Measurements from ENCODE around the gene NR3C2.

Gene NR3C2

DNA sequence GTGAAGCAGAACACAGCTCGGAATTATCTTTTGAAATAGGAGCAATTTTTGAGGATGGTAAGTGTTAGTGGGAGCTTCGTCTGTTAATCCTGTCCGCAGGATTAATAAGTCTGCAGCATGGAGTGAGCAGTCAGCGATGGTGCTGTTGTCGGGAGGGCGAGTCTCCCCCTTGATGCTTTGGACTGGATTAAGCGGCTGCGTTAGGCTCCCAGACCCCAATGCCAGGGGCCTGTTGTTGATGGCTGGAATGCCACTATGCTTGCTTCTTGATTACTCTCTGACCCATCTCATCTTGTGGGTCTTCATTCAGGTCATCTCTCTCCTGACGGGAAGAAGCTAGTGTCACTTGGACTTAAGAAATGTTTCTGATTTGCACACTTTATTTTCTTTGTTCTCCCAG, 377.8 kb downstream of the NR3C2 start:
- no peaks in the 10 kb centered on the region for H3K79me2 ChIP-seq (ENCODE audit: insufficient read depth, low read length)

DNA sequence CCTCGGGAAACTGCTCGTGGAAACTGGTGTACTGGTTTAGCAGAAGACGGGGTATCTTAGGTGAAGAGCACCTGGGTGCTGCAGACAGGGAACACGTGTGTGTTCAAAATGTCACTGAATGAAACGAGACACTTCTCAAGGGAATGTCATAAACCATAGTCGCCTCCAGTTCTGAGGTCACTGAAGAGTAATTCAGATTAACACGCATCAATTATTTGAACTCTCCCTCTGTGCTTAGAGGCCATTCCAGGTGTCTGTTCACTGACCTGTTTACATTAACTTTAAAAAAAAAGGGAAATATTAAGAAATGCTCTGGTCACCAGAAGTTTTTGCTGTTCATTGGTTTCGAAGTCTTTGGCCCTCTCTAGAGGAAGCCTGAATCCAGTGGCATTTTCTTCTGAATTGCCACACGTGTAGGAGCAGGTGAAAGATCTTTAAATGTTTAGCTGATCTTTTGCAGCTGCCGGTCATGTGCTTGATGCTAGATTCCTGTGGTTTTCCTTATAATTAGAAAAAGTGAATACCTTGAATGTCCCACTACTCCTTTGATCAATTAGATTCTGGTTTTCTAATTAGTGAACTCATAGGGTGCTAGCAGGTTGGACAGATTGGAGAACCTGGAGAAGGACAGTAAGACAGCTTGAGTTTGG, 379.8 kb downstream of the NR3C2 start:
- ATAC-seq (ENCODE audit: insufficient read depth, low read depth) (no peak), DNase-seq (no peak)
- no peaks in the 10 kb centered on the region for H3K9me3 ChIP-seq (ENCODE audit: insufficient read depth, low read length, severe bottlenecking)
- H3K79me2 ChIP-seq (ENCODE audit: insufficient read depth, low read length) = no peaks in the 10 kb centered on the region
- no peak overlapping the region for H3K4me3 ChIP-seq (ENCODE audit: low read depth in 1 of 2, low read length in 2 of 2)
- H3K27me3 ChIP-seq (ENCODE audit: insufficient read depth, low read length, poor library complexity) = no peaks in the 10 kb centered on the region
- H3K36me3 ChIP-seq (ENCODE audit: insufficient read depth, low read length) = no peaks in the 10 kb centered on the region
- no peak overlapping the region for H3K4me2 ChIP-seq (ENCODE audit: insufficient read depth, low read length)
- no peak overlapping the region for H3K9ac ChIP-seq (ENCODE audit: low read depth, low read length)
- H2AFZ ChIP-seq (ENCODE audit: low read depth, low read length) = no peak overlapping the region
- TF ChIP-seq EZH2 (IDR thresholded peaks at IDR 0.05; ENCODE audit: borderline replicate concordance, low read depth, low read length, severe bottlenecking) = no peak
- no peak overlapping the region for H3K27ac ChIP-seq (ENCODE audit: low read length)
- H4K20me1 ChIP-seq (ENCODE audit: insufficient read depth, low read length) = no peaks in the 10 kb centered on the region
- no peaks in the 10 kb centered on the region for H3K4me1 ChIP-seq (ENCODE audit: insufficient read depth, low read length)

More for the DNA sequence above, 377.8 kb downstream of the NR3C2 start:
- H3K9me3 ChIP-seq (ENCODE audit: insufficient read depth, low read length, severe bottlenecking) = no peaks in the 10 kb centered on the region
- H3K4me2 ChIP-seq (ENCODE audit: insufficient read depth, low read length) = no peak overlapping the region
- ATAC-seq (ENCODE audit: insufficient read depth, low read depth) = no peak
- H3K27ac ChIP-seq (ENCODE audit: low read length) = no peak overlapping the region
- DNase-seq = no peak
- no peak overlapping the region for H3K4me3 ChIP-seq (ENCODE audit: low read depth in 1 of 2, low read length in 2 of 2)
- H3K27me3 ChIP-seq (ENCODE audit: insufficient read depth, low read length, poor library complexity) = no peaks in the 10 kb centered on the region
- H3K9ac ChIP-seq (ENCODE audit: low read depth, low read length) = no peak overlapping the region
- TF ChIP-seq, protein P1, sequence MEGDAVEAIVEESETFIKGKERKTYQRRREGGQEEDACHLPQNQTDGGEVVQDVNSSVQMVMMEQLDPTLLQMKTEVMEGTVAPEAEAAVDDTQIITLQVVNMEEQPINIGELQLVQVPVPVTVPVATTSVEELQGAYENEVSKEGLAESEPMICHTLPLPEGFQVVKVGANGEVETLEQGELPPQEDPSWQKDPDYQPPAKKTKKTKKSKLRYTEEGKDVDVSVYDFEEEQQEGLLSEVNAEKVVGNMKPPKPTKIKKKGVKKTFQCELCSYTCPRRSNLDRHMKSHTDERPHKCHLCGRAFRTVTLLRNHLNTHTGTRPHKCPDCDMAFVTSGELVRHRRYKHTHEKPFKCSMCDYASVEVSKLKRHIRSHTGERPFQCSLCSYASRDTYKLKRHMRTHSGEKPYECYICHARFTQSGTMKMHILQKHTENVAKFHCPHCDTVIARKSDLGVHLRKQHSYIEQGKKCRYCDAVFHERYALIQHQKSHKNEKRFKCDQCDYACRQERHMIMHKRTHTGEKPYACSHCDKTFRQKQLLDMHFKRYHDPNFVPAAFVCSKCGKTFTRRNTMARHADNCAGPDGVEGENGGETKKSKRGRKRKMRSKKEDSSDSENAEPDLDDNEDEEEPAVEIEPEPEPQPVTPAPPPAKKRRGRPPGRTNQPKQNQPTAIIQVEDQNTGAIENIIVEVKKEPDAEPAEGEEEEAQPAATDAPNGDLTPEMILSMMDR (IDR thresholded peaks at IDR 0.05; ENCODE audit: borderline replicate concordance, extremely low read depth, low read length, poor library complexity, severe bottlenecking) = no peak
- TF ChIP-seq EZH2 (IDR thresholded peaks at IDR 0.05; ENCODE audit: borderline replicate concordance, low read depth, low read length, severe bottlenecking) = no peak
- no peak overlapping the region for H2AFZ ChIP-seq (ENCODE audit: low read depth, low read length)
- no peaks in the 10 kb centered on the region for H3K4me1 ChIP-seq (ENCODE audit: insufficient read depth, low read length)
- H3K36me3 ChIP-seq (ENCODE audit: insufficient read depth, low read length) = no peaks in the 10 kb centered on the region
- H4K20me1 ChIP-seq (ENCODE audit: insufficient read depth, low read length) = no peaks in the 10 kb centered on the region

DNA sequence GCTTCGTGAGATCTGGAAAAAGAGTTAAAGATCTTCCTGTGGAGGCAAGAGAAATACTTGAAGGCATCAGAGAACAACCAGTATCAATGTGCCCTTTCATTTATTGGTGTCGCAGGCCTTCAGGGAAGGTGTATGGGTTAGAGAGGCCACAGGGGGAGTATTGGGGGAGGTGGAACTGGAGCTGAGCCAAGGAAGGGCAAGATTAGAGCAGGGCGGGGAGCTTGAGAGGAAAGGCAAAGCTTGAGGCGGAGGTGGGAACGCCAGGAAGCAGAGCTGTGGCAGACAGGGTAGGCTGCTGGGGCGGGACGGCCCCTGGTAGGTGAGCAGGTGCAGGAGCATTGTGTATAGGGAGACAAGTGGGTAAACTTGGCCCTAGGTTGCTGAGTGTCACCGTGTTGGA, 380.4 kb downstream of the NR3C2 start:
- no peaks in the 10 kb centered on the region for H3K4me1 ChIP-seq (ENCODE audit: insufficient read depth, low read length)
- no peaks in the 10 kb centered on the region for H3K9me3 ChIP-seq (ENCODE audit: insufficient read depth, low read length, severe bottlenecking)
- H3K9ac ChIP-seq (ENCODE audit: low read depth, low read length) = no peak overlapping the region
- no peaks in the 10 kb centered on the region for H3K27me3 ChIP-seq (ENCODE audit: insufficient read depth, low read length, poor library complexity)
- TF ChIP-seq EZH2 (IDR thresholded peaks at IDR 0.05; ENCODE audit: borderline replicate concordance, low read depth, low read length, severe bottlenecking) = no peak
- TF ChIP-seq, protein P1 (IDR thresholded peaks at IDR 0.05; ENCODE audit: borderline replicate concordance, extremely low read depth, low read length, poor library complexity, severe bottlenecking) = no peak
- H3K79me2 ChIP-seq (ENCODE audit: insufficient read depth, low read length) = no peaks in the 10 kb centered on the region
- H3K4me2 ChIP-seq (ENCODE audit: insufficient read depth, low read length) = no peak overlapping the region
- no peak for ATAC-seq (ENCODE audit: insufficient read depth, low read depth)
- H3K27ac ChIP-seq (ENCODE audit: low read length) = no peak overlapping the region
- H2AFZ ChIP-seq (ENCODE audit: low read depth, low read length) = no peak overlapping the region
- H3K36me3 ChIP-seq (ENCODE audit: insufficient read depth, low read length) = no peaks in the 10 kb centered on the region
- no peaks in the 10 kb centered on the region for H4K20me1 ChIP-seq (ENCODE audit: insufficient read depth, low read length)
- no peak overlapping the region for H3K4me3 ChIP-seq (ENCODE audit: low read depth in 1 of 2, low read length in 2 of 2)
- no peak for DNase-seq

DNA sequence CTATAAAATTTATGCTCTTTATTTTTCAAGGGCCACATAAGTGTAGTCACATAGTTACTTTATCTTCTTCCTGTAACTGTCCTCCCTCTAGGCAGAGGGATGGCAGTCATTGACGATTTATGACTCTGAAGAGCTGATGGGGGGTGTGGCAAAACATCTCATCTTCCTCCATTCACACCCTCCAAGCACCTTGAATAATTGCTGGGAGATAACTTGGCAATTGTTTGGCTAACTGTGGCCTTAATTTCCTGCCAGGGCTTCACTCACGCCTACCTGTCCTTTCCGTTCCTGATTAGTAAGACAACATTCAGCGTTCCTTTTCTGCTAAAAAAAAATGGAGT, 381.1 kb downstream of the NR3C2 start:
- H3K4me1 ChIP-seq (ENCODE audit: insufficient read depth, low read length) = no peaks in the 10 kb centered on the region
- H3K27ac ChIP-seq (ENCODE audit: low read length) = no peak overlapping the region
- no peaks in the 10 kb centered on the region for H3K79me2 ChIP-seq (ENCODE audit: insufficient read depth, low read length)
- TF ChIP-seq EZH2 (IDR thresholded peaks at IDR 0.05; ENCODE audit: borderline replicate concordance, low read depth, low read length, severe bottlenecking) = no peak
- TF ChIP-seq, protein P1 (IDR thresholded peaks at IDR 0.05; ENCODE audit: borderline replicate concordance, extremely low read depth, low read length, poor library complexity, severe bottlenecking) = no peak
- H3K9me3 ChIP-seq (ENCODE audit: insufficient read depth, low read length, severe bottlenecking) = no peaks in the 10 kb centered on the region
- ATAC-seq (ENCODE audit: insufficient read depth, low read depth) (no peak), DNase-seq (no peak)
- H3K4me2 ChIP-seq (ENCODE audit: insufficient read depth, low read length) = no peak overlapping the region
- no peaks in the 10 kb centered on the region for H3K36me3 ChIP-seq (ENCODE audit: insufficient read depth, low read length)
- H3K4me3 ChIP-seq (ENCODE audit: low read depth in 1 of 2, low read length in 2 of 2) = no peak overlapping the region
- no peaks in the 10 kb centered on the region for H3K27me3 ChIP-seq (ENCODE audit: insufficient read depth, low read length, poor library complexity)
- no peaks in the 10 kb centered on the region for H4K20me1 ChIP-seq (ENCODE audit: insufficient read depth, low read length)
- no peak overlapping the region for H3K9ac ChIP-seq (ENCODE audit: low read depth, low read length)
- no peak overlapping the region for H2AFZ ChIP-seq (ENCODE audit: low read depth, low read length)
